CD4-positive, alpha-beta T cell treated with Interferon gamma for 1 hour (primary cell): Measurements from ENCODE around the gene TEKT3.

Experiments
- DNase-seq: peaks from one replicate; pipeline ENCODE4 v3.0.0-alpha.2; 2020

The TEKT3 gene

DNA sequence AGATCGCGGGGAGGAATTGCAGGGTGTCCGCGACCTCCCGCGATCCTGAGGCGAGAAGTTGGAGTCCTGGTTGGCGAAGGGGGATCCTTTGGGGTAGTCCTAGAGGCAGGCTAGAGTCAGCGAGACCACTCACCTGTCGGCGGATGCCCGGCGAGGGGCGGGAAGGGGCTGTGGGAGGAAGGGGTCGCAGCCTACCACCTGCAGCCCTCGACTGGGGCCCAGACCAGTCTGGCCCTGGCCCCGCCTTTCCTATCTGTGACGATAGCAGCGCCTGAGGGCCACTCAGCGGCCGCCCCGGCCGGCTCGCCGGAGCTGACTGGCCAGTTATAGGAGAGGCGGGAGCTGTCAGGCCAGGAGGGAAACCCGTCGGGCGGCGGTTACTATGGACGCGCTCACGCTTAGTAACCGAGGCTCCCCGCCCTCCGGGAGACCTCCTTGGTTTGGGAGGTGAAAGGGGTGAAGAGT is at the start of gene TEKT3:
TEKT3 (minus strand) TSS at position 213 of the 465 bp plus-strand sequence. CDS start 10,012 bp downstream, outside the sequence.
- no peak for DNase-seq

DNA sequence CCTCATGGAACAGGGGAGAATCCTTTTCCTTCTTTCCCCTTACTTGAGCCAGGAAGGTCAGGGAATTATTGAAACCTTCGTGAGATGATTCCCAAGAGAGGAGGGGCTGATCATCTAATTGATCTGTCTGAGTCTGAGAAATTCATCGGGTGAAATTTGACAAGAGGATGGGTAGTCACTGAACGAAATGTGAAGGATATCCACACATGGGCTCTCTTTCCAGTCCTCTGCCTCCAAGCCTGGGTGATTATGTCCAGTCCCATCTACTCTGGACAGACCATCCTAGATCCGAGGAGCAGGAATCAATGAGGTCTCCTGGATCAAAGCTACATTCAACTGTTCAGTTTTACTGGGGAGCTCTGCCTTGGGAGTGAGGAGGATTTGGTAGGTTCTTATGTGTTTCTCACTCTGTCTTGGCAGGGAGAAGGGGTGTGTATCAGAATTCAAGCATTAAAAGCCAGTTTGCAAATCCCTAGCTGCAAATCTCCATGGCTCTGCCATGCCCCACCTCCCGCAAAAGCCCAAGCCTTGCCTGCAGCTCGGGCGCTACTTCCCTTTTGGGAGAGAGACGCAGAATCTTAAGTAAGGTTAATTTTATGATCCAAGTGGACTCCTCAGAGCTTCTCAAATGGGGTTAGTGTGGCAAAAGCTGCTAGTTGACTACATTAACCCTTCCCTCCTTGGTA is 47.1 kb upstream of the TEKT3 start:
- no peak for DNase-seq

- DNase-seq = no peak
Observed at GRCh38 chr17:15386083-15386482, 44.7 kb upstream of the TEKT3 start.

DNA sequence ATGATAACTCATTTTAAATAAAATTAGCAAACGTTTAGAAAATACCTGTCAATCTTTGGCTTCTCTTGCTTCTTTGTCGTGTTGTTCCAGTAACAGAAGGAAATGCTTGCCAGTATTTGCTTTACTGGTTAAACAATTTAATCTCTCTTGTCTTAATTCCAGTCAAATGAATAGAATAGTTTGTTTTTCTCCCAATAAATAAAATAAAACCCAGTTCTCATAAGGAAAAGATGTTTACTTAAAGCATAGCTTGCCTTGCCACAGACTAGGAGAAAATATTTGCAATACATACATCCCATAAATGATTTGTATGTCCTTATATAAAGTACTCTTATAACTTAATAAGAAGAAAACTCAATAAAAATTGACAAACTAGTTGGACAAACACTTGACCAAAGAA is 43.9 kb upstream of the TEKT3 start:
- no peak for DNase-seq

GRCh38 chr17:15384142-15384787 is 42.9 kb upstream of the TEKT3 start:
- no peak for DNase-seq

- DNase-seq = no peak
Observed at GRCh38 chr17:15382914-15383313, 41.5 kb upstream of the TEKT3 start.

- DNase-seq = no peak
Observed at GRCh38 chr17:15381707-15382106, 40.3 kb upstream of the TEKT3 start.

DNA sequence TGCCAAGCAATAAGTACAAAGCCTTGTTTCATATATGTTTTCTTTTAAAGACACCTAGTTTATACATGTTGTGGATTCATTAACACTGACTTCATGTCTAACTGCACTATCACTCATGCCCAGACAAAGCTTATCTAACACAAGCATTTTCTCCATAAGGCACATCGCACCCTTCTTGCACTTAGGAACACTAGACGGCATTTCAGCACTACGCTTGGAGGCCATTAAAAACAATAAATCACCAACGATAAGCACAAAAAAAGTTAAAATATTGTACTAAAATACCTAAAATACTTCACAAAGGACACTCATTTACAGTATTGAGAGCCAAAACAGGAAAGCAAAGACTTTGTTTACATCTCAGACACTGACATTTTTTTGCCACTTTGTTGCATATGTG is 39.0 kb upstream of the TEKT3 start:
- DNase-seq = no peak

- no peak for DNase-seq
Observed at GRCh38 chr17:15379659-15380058, 38.3 kb upstream of the TEKT3 start.

- no peak for DNase-seq
Observed at GRCh38 chr17:15378243-15378642, 36.8 kb upstream of the TEKT3 start.

DNA sequence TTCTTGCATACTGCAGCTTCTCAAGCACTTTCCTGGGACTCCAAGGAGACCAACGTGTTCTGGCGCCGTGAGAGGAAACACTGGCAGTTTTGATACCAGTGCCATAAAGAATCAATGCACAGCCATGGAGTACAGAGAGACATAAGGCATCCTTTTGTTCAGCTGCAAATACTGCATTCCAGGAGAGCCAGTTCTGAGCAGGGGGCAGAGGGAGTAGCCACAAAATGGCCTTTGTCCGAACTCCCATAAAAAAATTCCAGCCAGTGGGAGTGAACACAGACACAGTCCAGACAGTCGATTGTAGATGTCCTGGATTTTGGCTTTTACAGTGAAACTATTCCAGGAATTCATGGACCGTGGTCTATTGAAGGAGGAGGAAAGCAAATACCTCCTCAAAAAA is 36.2 kb upstream of the TEKT3 start:
- DNase-seq = no peak

DNA sequence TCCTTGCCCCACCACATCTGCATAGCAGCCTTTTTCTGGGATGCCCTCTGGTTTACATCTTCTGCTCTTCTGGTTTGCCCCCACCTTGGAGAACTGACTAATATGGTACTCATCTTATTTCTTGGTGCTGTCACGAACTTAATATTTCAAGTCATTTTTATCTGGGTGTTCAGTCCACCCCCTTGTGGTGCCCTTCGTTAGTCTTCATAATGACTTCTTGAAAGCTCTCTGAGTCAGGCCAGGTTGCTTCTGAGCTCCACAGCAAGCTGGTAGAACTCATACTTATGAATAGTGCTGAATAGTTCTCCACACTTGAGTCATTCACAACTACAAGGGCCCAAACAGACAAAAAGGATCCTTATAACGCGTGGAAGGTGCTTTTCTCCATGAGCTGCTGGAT is 35.8 kb upstream of the TEKT3 start:
- DNase-seq = no peak

GRCh38 chr17:15371376-15372130 is 30.2 kb upstream of the TEKT3 start:
- no peak for DNase-seq

GRCh38 chr17:15368600-15368999 is 27.2 kb upstream of the TEKT3 start:
- no peak for DNase-seq

- DNase-seq = no peak
Observed at GRCh38 chr17:15366026-15366425, 24.6 kb upstream of the TEKT3 start.

DNA sequence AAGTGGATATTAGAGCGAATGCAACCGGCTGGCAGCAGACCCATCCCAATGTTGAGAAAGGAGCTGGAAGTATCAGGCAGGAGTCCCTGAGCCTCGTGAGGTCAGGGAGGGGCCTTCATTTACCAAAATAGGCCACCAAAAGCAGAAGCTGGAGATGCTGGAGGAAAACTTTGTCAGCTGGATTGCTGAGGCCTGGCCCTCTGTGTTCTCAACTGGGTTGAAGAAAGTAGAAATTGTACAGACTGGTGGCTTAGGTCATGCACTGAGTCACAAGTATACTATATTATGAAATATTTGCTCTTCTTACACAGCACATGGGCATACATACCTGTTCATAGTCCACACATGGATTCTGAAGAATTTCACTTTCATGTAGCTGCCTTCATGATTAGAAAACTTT is 23.2 kb upstream of the TEKT3 start:
- no peak for DNase-seq

- no peak for DNase-seq
Observed at GRCh38 chr17:15363702-15364101, 22.3 kb upstream of the TEKT3 start.

GRCh38 chr17:15361592-15361991 is 20.2 kb upstream of the TEKT3 start:
- DNase-seq = no peak

DNA sequence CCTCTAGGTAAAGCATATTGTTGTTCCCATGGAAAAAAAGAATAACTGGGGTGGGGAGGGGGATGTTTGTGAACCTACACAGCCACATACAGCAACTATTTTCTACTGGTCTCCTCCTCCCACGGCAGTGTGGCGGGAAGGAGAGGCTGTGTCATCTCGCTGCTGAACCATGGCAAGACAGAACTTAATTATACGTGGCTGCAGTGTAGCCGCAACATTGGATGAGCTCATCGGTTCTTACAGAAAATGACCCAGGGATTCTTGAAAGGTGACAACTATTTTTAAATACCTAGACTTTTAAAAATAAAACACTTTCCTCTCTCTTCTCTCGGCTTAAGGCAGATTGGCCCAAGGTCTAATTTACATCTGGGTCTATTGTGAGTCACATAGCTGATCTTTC is 19.8 kb upstream of the TEKT3 start:
- no peak for DNase-seq

GRCh38 chr17:15354256-15354655 is 12.9 kb upstream of the TEKT3 start:
- DNase-seq = no peak

DNA sequence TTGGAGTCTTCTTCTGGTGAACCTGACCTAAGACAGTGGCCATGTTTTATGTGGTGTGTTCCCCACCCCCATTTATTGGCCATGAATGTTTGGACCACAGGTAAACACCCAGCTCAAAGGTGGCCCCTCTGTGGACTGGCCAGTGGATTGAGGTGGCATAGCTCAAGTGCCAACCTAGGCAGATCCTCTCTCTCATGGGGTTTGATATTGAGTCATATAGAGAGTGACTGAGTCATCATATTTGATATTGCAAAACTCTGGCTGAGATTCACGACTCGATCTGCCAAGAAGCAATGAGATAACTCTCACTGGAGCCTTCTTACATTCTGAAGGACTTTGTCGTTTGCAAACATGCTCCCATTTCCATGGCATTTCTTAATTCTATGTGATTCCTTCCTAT is 10.5 kb upstream of the TEKT3 start:
- DNase-seq = no peak

DNA sequence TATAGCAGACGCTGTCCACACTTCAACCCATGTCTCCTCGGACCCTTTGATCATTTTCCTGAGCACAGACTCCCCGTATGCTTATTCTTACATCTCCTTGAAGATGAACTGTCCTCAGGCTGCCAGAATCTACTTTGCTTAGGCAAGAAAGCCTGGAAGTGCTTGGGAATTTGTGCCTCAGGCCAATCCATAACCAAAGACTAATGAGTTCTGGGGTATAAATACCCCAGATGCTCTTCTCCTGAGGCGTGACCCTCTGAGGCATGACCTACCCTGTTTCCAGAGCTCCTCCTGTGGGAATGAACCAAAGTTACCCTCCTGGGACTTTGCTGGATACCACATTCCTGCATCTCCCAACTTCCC is 10.1 kb upstream of the TEKT3 start:
- no peak for DNase-seq

DNA sequence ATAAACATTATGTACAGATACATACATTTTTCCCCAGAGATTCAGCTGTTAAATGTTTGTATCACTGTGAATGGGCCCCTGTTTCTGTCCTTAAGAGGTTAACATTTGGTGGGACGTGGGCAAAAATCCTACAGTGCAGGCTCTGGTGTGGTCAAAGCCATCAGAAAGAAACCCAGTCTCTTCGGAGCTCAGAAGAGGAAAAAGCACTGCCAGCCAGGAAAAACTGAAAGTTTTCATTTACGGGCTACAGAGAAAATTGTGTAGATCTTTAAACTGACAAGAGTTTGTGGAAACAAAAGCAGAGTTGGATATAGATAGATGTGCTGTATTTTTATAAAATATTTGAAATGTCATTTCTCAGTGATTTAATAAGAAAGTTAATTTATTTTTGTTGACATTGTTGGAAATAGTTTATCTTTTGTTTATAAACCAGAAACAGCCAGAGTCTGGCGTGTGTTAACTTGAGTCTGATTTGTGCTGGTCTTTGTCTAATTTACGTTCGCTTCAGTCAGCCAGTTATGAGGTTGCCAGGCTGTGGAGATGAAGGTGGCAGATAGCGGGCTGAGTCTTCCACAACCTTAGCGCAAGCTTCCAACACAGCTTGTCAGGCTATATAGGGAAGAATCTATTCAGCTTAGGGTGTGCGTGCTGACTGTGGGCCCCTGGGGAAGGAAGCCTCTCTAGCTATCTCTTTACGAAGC is 9.5 kb upstream of the TEKT3 start:
- DNase-seq = no peak

DNA sequence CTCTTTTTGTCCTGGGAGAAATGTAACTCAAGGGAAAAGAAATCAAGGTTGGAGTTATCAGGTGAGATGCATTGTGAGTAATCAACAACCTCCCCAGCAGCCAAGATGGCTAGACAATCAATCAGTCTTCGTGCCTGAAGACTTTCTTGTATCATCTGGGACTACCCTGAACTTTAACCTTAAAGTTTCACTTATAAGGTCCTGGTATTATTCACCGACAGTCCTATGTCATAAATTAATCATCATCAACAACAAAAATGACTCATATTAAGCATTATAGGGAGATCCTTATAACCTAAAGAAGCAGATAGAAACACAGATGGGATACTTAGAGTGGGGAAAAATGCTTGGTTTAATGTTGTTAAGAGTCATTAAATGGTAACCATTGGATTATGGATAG is 7.7 kb upstream of the TEKT3 start:
- no peak for DNase-seq
